CD14-positive monocyte (primary cell): ENCODE measurements around the gene RASGRF2. TPM values are rescaled to one million over a fixed set of nuclear protein-coding genes. Genes with fewer than 3 reads are reported as not detected.

Source experiments
- DNase-seq, 3 donors: peaks; one replicate each; pipeline ENCODE4 v3.0.0-alpha.2; 2011 to 2022
- H2AFZ ChIP-seq: 2 replicates; pipeline ENCODE4 v1.6.0; 2012; ENCODE audit warnings: mild to moderate bottlenecking, low read depth, low read length, inconsistent platforms; ENCODE audit not compliant: insufficient read depth, poor library complexity, severe bottlenecking
- H3K27ac ChIP-seq, 2 donors: 1 replicate in 1 of 2; 2 replicates in 1 of 2; pipeline ENCODE4 v1.5.1; 2012 to 2013; ENCODE audit warnings: low read length in 2 of 2, control low read depth in 1 of 2, inconsistent platforms in 1 of 2, low read depth in 1 of 2, mild to moderate bottlenecking in 1 of 2
- H3K27me3 ChIP-seq, 2 donors: one replicate each; pipeline versions ENCODE4 v1.6.0 to v1.6.1; 2011 to 2013; ENCODE audit warnings: low read length in 2 of 2; ENCODE audit not compliant: control insufficient read depth in 2 of 2, insufficient read depth in 2 of 2
- H3K36me3 ChIP-seq, 2 donors: replicated peaks in 1 of 2; 1 replicate in 1 of 2; 2 replicates in 1 of 2; pipeline versions ENCODE4 v1.5.1 to v1.6.1; 2012 to 2013; ENCODE audit warnings: low read length in 2 of 2, control low read depth in 1 of 2, inconsistent platforms in 1 of 2, mild to moderate bottlenecking in 1 of 2; ENCODE audit not compliant: insufficient read depth in 2 of 2, control insufficient read depth in 1 of 2
- H3K4me1 ChIP-seq, 2 donors: 1 replicate in 1 of 2; 2 replicates in 1 of 2; pipeline versions ENCODE4 v1.5.1 to v1.6.1; 2012 to 2013; ENCODE audit warnings: low read length in 2 of 2, control low read depth in 1 of 2, inconsistent platforms in 1 of 2, mild to moderate bottlenecking in 1 of 2, moderate library complexity in 1 of 2; ENCODE audit not compliant: insufficient read depth in 2 of 2, control insufficient read depth in 1 of 2
- H3K4me2 ChIP-seq: replicated peaks from 2 replicates; pipeline ENCODE3; 2012; ENCODE audit warnings: low read length, moderate library complexity, mild to moderate bottlenecking; ENCODE audit not compliant: poor library complexity, severe bottlenecking; ENCODE audit errors: extremely low read depth
- H3K4me3 ChIP-seq, 3 experiments: fragments of 200-600 bp in 1 of 3; sonication (generic) in 1 of 3; replicated peaks in 1 of 3; 1 replicate in 2 of 3; 2 replicates in 1 of 3; pipeline ENCODE4 v1.5.1; 2011 to 2013; ENCODE audit warnings: low read length in 3 of 3, mild to moderate bottlenecking in 3 of 3, control low read depth in 2 of 3, low read depth in 2 of 3, inconsistent platforms in 1 of 3, moderate library complexity in 1 of 3
- H3K79me2 ChIP-seq: 2 replicates; pipeline ENCODE4 v1.6.0; 2012; ENCODE audit warnings: mild to moderate bottlenecking, control low read depth, inconsistent platforms, low read length, moderate library complexity; ENCODE audit not compliant: insufficient read depth
- H3K9ac ChIP-seq: 2 replicates; pipeline ENCODE4 v1.6.0; 2017; ENCODE audit warnings: low read length, mild to moderate bottlenecking; ENCODE audit not compliant: insufficient read depth, poor library complexity, severe bottlenecking
- H3K9me3 ChIP-seq, 2 donors: replicated peaks in 1 of 2; 1 replicate in 1 of 2; 2 replicates in 1 of 2; pipeline versions ENCODE4 v1.5.1 to v1.6.1; 2012 to 2013; ENCODE audit warnings: low read length in 2 of 2, control low read depth in 1 of 2; ENCODE audit not compliant: control insufficient read depth in 1 of 2, insufficient read depth in 1 of 2
- H4K20me1 ChIP-seq: 2 replicates; pipeline ENCODE4 v1.6.0; 2012; ENCODE audit warnings: mild to moderate bottlenecking, low read length, control low read depth, moderate library complexity; ENCODE audit not compliant: insufficient read depth
- H3K27ac Mint-ChIP-seq, 7 donors: one replicate each; pipeline ENCODE4 v1.8.0; 2020; ENCODE audit warnings: mild to moderate bottlenecking in 7 of 7, mixed read lengths in 7 of 7, moderate library complexity in 6 of 7, inconsistent platforms in 2 of 7
- H3K27me3 Mint-ChIP-seq, 3 donors: one replicate each; pipeline ENCODE4 v1.8.0; 2021 to 2022; ENCODE audit warnings: low read depth in 3 of 3, mild to moderate bottlenecking in 3 of 3, mixed read lengths in 3 of 3, moderate library complexity in 3 of 3, inconsistent platforms in 1 of 3
- H3K36me3 Mint-ChIP-seq, 2 donors: one replicate each; pipeline ENCODE4 v1.8.0; 2020; ENCODE audit warnings: mixed read lengths in 2 of 2, inconsistent platforms in 1 of 2, mild to moderate bottlenecking in 1 of 2
- H3K4me1 Mint-ChIP-seq: one replicate; pipeline ENCODE4 v1.8.0; 2020; ENCODE audit warnings: mild to moderate bottlenecking, mixed read lengths
- H3K4me3 Mint-ChIP-seq, 2 donors: one replicate each; pipeline ENCODE4 v1.8.0; 2020; ENCODE audit warnings: mild to moderate bottlenecking in 2 of 2, mixed read lengths in 2 of 2, moderate library complexity in 1 of 2
- H3K9me3 Mint-ChIP-seq, 7 donors: one replicate each; pipeline ENCODE4 v1.8.0; 2020 to 2022; ENCODE audit warnings: mixed read lengths in 7 of 7, mild to moderate bottlenecking in 6 of 7, moderate library complexity in 6 of 7, inconsistent platforms in 2 of 7
- WGBS: methylation state at CpG from one replicate; pipeline ENCODE4 v1.1.5; 2013; ENCODE audit warnings: missing lambda C conversion rate; ENCODE audit not compliant: insufficient coverage; 5-methylcytosine and 5-hydroxymethylcytosine counted together
- intact Hi-C, 2 donors: fragments of 100-400 bp; cut with micrococcal nuclease; formaldehyde crosslinking; loops; one replicate each; pipeline versions ENCODE4 v1.15.0 to v1.15.1; 2023
- polyA plus RNA-seq, 3 donors: library from polyadenylated mRNA; depleted of rRNA in 1 of 3; unstranded in 2 of 3; stranded (reverse) in 1 of 3; fragments of 300-500 nt in 2 of 3; fragments of >200 nt in 1 of 3; fragmentation: Illumina TruSeq in 2 of 3; gene quantifications; 1 replicate in 2 of 3; 2 replicates in 1 of 3; pipeline ENCODE4 v1.2.3, GENCODE V29; 2012 to 2021
- TF ChIP-seq, protein P1 (sequence below): fragments of 200-600 bp; IDR thresholded peaks from one replicate; pipeline ENCODE4 v1.8.0; 2022; ENCODE audit warnings: antibody characterized with exemption, mild to moderate bottlenecking

The RASGRF2 gene
- polyA plus RNA-seq, 3 donors = 0.01 to 0.02 TPM; not detected in 1

DNA sequence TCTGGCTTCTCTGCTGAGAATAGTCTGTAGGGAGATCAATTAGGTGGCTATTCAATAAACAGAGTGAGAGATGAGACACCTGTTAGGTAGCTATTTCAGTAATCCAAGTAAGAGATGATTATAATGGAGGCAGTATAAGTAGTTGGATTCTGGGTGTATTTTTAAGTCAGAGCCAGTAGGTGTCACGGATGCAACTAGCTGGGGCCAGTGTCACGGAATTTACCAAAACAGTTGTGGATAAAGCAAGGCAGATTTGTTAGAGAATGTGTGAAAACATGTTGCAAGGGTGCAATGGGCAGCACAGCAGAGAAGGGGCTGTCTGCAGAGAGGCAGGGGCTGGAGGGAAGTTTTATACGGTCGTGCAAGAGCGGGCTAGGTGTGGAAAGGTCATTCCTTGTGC, 114.9 kb downstream of the RASGRF2 start:
- intact Hi-C loops = no loop called here
- Histone ChIP-seq H3K79me2 (no peaks in the 10 kb centered on the region), H3K4me2 (no peak overlapping the region), H3K9me3 (peaks cover 0 to 3% of the 10 kb centered on the region in 2 donors), H3K9ac (no peak overlapping the region), H4K20me1 (no peaks in the 10 kb centered on the region), H3K4me1 (no peaks in the 10 kb centered on the region), H3K27ac (no peak overlapping the region), H3K4me3 (no peak overlapping the region), H3K36me3 (no peaks in the 10 kb centered on the region), H2AFZ (no peak overlapping the region), H3K27me3 (peaks cover 0 to 3% of the 10 kb centered on the region in 2 donors)
- TF ChIP-seq, protein P1, sequence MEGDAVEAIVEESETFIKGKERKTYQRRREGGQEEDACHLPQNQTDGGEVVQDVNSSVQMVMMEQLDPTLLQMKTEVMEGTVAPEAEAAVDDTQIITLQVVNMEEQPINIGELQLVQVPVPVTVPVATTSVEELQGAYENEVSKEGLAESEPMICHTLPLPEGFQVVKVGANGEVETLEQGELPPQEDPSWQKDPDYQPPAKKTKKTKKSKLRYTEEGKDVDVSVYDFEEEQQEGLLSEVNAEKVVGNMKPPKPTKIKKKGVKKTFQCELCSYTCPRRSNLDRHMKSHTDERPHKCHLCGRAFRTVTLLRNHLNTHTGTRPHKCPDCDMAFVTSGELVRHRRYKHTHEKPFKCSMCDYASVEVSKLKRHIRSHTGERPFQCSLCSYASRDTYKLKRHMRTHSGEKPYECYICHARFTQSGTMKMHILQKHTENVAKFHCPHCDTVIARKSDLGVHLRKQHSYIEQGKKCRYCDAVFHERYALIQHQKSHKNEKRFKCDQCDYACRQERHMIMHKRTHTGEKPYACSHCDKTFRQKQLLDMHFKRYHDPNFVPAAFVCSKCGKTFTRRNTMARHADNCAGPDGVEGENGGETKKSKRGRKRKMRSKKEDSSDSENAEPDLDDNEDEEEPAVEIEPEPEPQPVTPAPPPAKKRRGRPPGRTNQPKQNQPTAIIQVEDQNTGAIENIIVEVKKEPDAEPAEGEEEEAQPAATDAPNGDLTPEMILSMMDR = no peak
- DNase-seq = no peak
- Mint-ChIP-seq H3K27ac (no peak overlapping the region), H3K36me3 (no peaks in the 10 kb centered on the region), H3K4me1 (no peaks in the 10 kb centered on the region), H3K27me3 (peaks cover 0 to 2% (median 1%) of the 10 kb centered on the region in 3 donors), H3K9me3 (peaks cover 3 to 10% (median 4%) of the 10 kb centered on the region in 7 donors), H3K4me3 (no peak overlapping the region)
- 100% methylated on average over 2 of the region's 5 CpGs for WGBS

DNA sequence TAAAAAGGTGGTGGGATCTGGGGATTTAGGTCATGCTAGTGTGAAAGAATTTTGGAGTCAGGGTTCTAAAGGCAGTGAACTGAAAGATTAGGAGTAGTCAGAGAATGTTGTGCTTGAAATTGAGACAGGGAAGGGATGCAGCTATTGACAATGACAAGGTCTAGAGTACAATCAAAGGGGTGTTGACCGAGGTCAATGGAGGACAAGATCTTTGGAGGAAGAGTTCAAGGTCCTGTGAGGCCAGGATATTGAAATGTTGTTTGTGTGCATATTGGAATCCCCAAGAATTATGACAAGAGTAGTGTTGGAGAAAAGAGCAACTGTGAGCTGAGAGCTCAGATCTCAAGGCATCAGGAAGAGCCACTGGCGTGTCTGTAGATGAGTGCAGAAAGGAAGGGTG, 116.9 kb downstream of the RASGRF2 start:
- Histone ChIP-seq H3K36me3 (no peaks in the 10 kb centered on the region), H3K4me3 (no peak overlapping the region), H4K20me1 (no peaks in the 10 kb centered on the region), H3K4me1 (no peaks in the 10 kb centered on the region), H3K9ac (no peak overlapping the region), H3K79me2 (no peaks in the 10 kb centered on the region), H3K4me2 (no peak overlapping the region), H2AFZ (no peak overlapping the region), H3K9me3 (peaks cover 0 to 6% of the 10 kb centered on the region in 2 donors), H3K27me3 (peaks cover 0 to 3% of the 10 kb centered on the region in 2 donors), H3K27ac (no peak overlapping the region)
- Mint-ChIP-seq H3K27me3 (peaks cover 0 to 4% (median 1%) of the 10 kb centered on the region in 3 donors), H3K36me3 (no peaks in the 10 kb centered on the region), H3K4me1 (no peaks in the 10 kb centered on the region), H3K9me3 (peaks cover 3 to 15% (median 7%) of the 10 kb centered on the region in 7 donors), H3K4me3 (no peak overlapping the region), H3K27ac (no peak overlapping the region)
- no peak for DNase-seq
- intact Hi-C loops = no loop called here
- TF ChIP-seq, protein P1 = no peak
- WGBS = 92% methylated on average over 2 of the region's 2 CpGs
